GM18520 (cell line): ENCODE data around the gene UCKL1.

ENCODE experiments used
- ATAC-seq: cut with Tn5 transposase; IDR thresholded peaks from one replicate; pipeline ENCODE4 v1.9.1; 2021; ENCODE audit not compliant: unreplicated experiment

Gene UCKL1

GRCh38 chr20:63959699-63960075 is 3.5 kb upstream of the UCKL1 start:
- no peak for ATAC-seq

DNA sequence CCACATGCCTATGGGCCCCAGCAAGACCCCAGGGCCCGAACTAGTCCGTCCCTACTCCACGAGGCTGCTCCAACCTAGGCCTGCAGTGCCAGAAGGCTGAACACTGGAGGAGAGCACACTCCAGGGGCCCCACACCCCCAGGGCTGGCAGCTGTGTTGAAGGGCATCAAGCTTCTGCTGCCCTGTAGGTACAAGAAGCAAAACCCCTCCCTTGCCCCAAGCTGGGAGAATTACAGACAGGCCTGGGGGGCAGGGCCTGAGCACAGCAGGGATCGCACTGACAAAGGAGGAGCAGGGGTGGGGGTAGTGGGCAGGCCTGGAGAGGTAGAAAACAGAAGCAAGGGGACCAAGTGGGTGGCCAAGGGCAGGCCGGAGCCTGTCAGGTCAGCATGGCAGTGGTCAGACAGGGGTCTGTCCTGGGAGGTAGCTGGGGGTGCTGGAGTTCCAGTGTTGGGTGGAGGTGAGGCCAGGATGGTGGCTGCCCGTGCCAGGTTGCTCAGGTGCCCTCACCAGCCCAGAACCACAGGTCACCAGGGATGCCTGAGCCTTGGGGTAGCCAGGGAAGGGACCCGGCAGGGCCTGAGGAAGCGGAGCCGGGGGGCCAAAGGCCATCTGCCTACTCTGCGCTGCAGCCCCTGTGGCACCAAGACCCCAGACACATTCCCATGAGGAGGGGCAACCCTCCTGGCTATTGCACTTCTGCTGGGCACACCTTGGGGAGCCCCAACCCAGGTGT is 2.9 kb upstream of the UCKL1 start:
- ATAC-seq = no peak

DNA sequence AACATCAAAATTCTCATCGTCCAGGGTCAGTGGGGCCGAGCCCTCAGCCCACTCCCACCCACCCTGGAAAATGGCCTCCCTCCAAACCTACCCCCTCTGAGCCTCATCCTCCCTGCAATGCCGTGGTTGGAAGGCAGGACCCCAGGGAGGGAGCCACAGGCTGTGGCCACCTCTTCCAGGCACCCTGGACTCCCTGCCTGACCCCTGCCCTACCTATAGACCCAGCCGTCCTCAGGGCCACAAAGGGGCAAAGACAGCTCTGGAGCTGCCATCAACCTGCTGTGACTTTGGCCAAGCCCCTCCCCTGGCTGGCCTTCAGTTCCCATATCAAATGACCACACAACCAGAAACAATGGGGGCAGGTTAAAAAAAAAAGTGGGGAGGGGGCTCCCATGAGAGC is 2.3 kb upstream of the UCKL1 start:
- no peak for ATAC-seq

DNA sequence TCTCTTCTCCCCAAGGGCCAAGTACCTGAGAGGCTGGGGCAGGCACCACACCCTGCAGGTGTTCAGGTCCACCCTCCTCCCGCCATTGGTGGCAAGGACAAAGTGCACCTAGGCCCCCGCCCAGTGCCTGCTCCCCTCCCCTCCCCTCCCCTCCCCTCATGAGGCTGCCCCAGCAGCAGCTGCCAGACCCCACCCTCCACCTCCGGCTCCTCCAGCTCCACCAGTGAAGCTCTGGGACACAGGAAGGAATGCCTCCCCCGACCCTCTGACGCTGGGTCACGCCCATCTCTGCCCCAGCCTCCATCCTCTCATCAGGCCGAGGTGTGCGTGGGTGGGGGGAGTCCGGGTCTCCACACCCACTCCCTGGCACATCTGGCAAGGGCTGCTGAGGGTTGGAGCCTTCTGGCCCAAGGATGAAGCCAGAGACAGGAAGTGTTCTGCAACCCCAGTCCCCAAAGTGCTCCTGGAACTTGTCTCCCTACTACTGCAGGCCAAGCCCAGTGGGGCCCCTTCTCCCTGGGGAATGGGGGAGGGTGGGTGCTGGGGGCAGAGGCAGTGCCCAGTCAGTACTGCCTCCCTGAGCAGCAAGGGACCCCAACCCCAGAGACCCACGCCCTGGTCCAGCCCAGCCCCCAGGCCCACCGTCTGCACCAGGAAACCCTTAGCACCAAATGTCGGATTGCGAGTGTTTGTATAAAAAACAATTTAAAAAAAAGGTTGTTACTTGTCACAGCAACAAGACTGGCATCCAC is 1.6 kb upstream of the UCKL1 start:
- ATAC-seq = no peak

DNA sequence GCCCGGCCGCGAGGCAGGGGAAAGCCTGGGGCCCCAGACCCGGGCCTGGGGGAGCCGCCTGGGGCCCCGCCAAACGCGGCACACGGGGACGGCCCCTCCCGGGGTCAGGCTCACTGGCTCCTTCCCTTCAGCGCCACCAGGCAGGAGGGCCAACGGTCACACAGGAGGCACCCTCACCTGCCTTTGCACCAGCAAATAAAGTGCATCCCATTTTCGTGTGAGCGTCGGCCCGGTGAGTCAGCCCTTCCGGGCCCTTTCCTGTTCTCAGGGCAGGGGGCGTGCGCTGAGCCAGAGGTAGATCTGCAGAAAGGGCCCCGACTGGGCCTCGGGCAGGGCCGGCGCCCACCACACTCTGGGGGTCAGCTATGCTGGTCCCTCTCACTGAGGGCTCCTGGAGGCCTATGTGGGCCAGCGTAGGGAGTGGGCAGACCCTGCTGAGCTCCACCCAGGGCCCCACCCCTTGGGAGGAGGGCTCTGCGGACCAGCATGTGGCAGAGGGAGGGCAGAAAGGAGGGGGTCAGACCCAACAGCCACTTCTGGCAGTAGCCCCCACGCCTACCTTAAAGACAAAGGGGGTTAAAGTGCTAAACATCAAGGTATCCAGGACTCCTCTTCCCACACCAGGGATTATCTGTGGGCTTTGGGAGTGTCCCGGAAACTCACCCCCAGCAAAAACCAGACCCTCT is 931 bp upstream of the UCKL1 start:
- ATAC-seq = no peak

- peak; percentile 4 for ATAC-seq
These were observed 418 bp upstream of the UCKL1 start for GRCh38 chr20:63956664-63957003.

DNA sequence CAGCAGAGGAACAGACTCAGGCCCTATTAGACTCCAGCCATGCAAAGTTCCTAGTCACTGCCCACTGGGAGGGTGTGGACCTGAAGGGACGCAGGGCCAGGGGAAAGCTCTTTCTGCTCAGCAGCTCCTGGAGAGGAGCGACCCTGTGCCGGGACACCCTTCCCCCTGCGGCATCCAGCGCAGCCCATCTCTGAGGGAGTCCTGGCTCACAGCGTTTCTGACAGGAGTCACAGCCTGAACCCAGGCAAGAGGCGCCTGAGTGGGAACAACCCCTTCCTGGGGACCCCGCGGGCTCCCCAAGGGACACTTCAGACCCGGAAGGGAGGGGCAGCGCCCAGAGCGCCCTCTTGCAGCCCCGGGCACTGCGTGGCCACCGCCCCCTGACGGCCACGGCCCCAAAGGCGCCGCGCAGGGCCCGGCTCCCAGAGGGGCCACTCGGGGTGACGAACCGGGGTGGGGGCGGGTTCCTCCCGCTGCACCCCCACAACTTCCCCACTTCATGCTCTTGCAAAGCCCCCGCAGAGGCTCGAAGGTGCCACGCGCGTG is 862 bp downstream of the UCKL1 start:
- no peak for ATAC-seq

DNA sequence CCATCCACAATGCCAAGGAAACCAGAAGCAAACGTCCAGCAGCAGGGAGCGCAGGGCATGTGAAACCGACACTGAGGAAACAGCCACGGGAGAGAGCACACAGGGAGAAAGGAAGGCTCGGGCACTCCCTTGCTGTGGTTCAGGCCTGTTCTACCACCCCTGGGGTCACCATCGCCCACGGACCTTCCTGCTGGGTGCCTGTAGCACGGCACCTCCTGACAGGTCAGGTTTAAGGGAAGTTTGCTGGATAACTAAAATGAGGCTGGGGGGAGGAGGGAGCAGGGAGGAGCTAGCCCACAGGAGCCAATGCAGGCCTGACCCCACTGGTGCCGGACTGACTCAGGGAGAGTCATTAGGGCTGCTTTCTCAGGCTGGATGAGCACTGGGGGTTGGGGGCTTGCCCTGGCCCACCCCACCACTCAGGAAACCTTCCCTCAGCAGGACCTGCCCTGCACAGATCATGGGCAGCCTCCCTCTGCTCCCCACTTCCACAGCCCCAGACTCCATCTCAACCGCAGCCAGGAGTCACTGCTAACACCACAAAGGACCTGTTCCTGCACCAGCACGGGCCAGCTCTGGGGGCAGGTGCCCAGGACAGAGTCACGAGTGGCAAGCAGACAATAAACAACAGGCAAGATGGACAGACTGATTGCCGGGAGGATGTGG is 2.3 kb downstream of the UCKL1 start:
- no peak for ATAC-seq

DNA sequence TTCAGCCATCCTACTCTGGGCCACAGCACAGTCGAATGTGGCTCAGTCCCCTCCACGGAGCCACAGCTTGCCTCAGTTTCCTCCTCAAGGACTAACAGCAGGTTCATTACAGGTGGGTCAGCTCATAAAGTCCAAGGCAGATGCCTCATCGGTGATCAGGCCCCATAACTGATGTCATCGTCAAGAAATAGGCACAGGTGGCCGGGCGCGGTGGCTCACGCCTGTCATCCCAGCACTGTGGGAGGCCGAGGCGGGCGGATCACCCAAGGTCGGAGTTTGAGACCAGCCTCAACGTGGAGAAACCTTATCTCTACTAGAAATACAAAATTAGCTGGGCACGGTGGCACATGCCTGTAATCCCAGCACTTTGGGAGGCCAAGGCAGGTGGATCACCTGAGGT is 3.4 kb downstream of the UCKL1 start:
- ATAC-seq = no peak

DNA sequence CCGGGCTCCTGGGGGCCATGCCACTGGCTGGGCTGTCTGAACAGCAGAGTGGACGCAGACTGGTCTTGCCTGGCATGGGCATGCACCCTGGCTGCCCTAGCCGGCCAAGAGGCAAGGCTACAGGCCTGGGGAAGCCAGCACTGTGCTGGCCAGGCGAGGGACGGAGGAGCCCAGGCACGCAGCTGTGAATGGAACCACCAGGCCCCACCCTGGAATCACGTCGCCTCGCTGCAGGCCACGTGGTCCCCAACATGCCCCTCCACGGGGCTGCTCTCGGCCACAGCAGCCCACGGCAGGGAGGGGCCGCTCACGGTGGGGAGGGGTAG is 4.0 kb downstream of the UCKL1 start:
- ATAC-seq = no peak

DNA sequence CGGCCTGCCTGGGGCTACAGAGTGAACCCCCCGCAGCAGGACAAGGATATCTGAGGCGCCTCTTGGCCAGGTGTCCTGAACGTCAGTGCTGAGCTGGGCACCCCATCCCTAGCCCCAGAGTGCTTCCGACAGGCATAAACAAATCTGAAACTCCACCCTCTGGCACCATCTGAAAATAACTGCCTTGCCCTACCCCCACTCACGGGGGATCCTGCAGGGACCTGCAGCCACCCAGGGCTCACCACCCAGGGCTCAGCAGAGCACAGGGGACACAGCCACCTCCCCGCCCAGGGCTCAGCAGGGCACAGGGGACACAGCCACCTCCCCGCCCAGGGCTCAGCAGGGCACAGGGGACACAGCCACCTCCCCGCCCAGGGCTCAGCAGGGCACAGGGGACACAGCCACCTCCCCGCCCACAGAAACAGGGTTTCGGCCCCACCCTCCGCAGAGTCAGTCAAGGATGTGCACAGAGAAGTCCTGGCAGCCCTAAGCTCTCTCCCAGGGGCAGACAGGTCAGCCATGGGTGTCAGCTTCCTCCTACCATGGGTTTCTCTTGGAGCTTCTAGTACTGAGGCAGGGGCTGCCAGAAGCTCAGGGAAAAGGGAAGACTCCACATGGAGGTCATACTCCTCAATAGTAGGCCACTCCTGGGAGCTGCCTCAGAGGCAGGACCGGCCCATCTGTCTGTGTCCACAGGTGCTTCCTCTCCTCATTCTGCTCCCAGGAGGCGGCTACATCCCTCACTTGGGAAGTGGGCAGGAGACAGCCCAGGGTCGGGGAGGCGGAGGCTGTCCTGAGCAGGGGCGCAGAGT is 4.6 kb downstream of the UCKL1 start:
- ATAC-seq = no peak

- ATAC-seq = no peak
These were observed 5.4 kb downstream of the UCKL1 start for GRCh38 chr20:63950701-63951397.

DNA sequence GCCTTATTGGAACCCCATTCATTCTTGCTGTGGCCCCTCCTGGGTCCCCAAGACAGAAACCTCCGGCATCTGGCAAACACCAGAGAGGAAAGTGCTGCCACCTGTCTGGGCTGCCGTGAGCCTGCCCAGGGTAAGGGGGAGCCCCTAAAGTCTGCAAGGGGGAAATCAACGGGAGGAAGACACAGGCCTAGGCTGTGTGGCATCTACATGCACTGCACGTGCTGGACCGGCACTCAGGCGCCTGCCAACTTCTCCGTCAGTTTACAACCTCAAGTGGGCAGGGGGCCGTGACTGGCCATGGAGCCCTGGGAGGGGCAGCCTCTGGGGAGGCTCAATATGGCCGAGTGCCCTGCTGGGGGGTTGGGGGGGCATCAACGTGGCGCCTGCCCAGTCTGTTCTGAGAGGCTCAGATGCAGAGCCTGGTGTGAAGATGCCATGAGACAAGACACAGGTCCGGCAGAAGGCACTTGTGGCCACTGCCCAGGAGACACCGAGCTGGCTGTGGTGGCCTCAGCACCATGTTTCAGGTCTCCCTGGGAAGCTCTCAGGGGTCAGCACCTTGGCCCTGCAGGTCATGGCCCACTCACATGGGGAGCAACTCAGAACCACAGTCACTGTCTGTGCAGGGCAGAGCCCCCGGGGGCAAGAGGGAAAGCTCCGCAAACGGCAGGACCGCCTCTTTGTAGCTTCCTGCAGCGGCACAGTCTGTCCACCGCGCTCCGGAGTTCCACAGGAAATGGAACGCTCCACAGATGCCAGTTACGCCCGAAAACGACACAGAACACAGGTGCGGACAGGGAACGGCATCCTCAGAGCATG is 8.4 kb downstream of the UCKL1 start:
- ATAC-seq = no peak

- no peak for ATAC-seq
These were observed 9.1 kb downstream of the UCKL1 start for GRCh38 chr20:63946986-63947637.

GRCh38 chr20:63945921-63946920 is 10.0 kb downstream of the UCKL1 start:
- no peak for ATAC-seq

DNA sequence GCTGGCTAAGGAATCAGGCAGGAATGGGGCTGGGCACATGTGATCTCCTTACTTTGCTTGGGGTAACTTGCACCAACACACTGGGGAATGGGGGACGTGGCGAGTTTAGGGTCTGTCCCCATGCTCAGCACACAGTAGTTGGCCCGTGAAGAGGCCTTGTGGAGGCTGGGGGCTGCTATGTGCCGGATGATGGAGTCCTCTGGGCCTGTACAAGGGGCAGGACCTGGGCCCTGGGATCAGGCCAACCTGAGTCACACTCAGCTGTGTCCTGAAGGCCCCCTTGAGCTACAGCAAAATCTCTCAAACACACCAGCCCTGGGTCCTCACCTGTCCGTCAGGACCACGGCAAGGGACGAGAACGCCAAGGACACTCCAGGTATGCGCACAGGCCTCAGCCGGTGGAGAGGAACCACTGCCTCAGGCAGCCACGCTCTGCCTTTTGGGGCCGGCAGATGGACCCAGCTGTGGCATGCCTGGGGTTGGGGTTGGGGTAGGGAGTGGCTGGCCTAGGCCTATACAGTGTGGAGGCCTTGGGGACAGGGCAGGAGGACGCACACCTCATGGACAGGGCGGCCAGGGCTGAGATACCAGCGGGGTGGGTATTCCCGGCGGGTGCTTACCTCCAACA is 11.1 kb downstream of the UCKL1 start:
- no peak for ATAC-seq
